HepG2 (cell line): ENCODE measurements around the gene DPEP2NB. TPM values are rescaled to one million over a fixed set of nuclear protein-coding genes. Genes with fewer than 3 reads are reported as not detected.

Experiments
- KDM2A ChIP-seq: sonication (generic); formaldehyde crosslinking; IDR thresholded peaks from 2 replicates; pipeline ENCODE4 v1.4.0; 2020; ENCODE audit warnings: low read depth, missing genetic modification reagents, borderline replicate concordance
- MTA1 ChIP-seq: sonication (generic); formaldehyde crosslinking; IDR thresholded peaks from 2 replicates; pipeline ENCODE4 v1.4.0; 2020; ENCODE audit warnings: missing genetic modification reagents, mild to moderate bottlenecking, borderline replicate concordance
- NR2F6 ChIP-seq, 2 experiments: IDR thresholded peaks; 2 replicates each; pipeline ENCODE4 v1.6.1; 2016; ENCODE audit warnings: antibody characterized with exemption in 1 of 2, mild to moderate bottlenecking in 1 of 2
- RBFOX2 ChIP-seq: fragments of 200-400 bp; formaldehyde crosslinking; IDR thresholded peaks from 2 replicates; pipeline ENCODE4 v1.6.1; 2017; ENCODE audit warnings: low read depth, mild to moderate bottlenecking, low read length
- STAT5B ChIP-seq: sonication (generic); formaldehyde crosslinking; IDR thresholded peaks from 2 replicates; pipeline ENCODE4 v1.4.0; 2020; ENCODE audit warnings: missing genetic modification reagents
- TBX3 ChIP-seq: fragments of 450-650 bp; IDR thresholded peaks from 2 replicates; pipeline ENCODE4 v1.6.1; 2017; ENCODE audit warnings: antibody characterized with exemption, mild to moderate bottlenecking, inconsistent platforms, borderline replicate concordance
- ZFP36L1 ChIP-seq: sonication (generic); formaldehyde crosslinking; IDR thresholded peaks from 2 replicates; pipeline ENCODE4 v1.8.0; 2022; ENCODE audit warnings: mild to moderate bottlenecking, missing genetic modification reagents, moderate library complexity
- ZFP41 ChIP-seq: sonication (generic); formaldehyde crosslinking; IDR thresholded peaks from 2 replicates; pipeline ENCODE4 v1.4.0; 2020; ENCODE audit warnings: mild to moderate bottlenecking, missing genetic modification reagents, borderline replicate concordance
- ZNF12 ChIP-seq: sonication (generic); formaldehyde crosslinking; IDR thresholded peaks from 2 replicates; pipeline ENCODE4 v1.5.0; 2020; ENCODE audit warnings: missing genetic modification reagents
- ZNF17 ChIP-seq: sonication (generic); formaldehyde crosslinking; IDR thresholded peaks from 2 replicates; pipeline ENCODE4 v1.5.0; 2020; ENCODE audit warnings: mild to moderate bottlenecking, missing genetic modification reagents
- ZNF235 ChIP-seq: sonication (generic); formaldehyde crosslinking; IDR thresholded peaks from 2 replicates; pipeline ENCODE4 v1.8.1; 2023; ENCODE audit warnings: mild to moderate bottlenecking, missing genetic modification reagents, borderline replicate concordance
- ZNF263 ChIP-seq: sonication (generic); formaldehyde crosslinking; IDR thresholded peaks from 2 replicates; pipeline ENCODE4 v1.4.0; 2020; ENCODE audit warnings: missing genetic modification reagents
- ZNF274 ChIP-seq: sonication (generic); formaldehyde crosslinking; IDR thresholded peaks from 2 replicates; pipeline ENCODE4 v1.5.1; 2020; ENCODE audit warnings: mild to moderate bottlenecking, missing genetic modification reagents
- ZNF678 ChIP-seq: sonication (generic); formaldehyde crosslinking; IDR thresholded peaks from 2 replicates; pipeline ENCODE4 v1.4.0; 2020; ENCODE audit warnings: mild to moderate bottlenecking, missing genetic modification reagents
- ZNF713 ChIP-seq: sonication (generic); formaldehyde crosslinking; IDR thresholded peaks from 2 replicates; pipeline ENCODE4 v1.4.0; 2020; ENCODE audit warnings: mild to moderate bottlenecking, missing genetic modification reagents
- polyA plus RNA-seq, 8 experiments: library from polyadenylated mRNA; depleted of rRNA in 3 of 8; stranded (reverse) in 7 of 8; unstranded in 1 of 8; fragments of >200 nt; fragmentation: Illumina TruSeq in 4 of 8; extraction: Trizol in 4 of 8; gene quantifications; 2 replicates each; pipeline versions ENCODE4 v1.2.1 to v1.2.3, GENCODE V29; 2011 to 2016; ENCODE audit warnings: low read depth in 4 of 8, missing spikeins in 1 of 8, mixed read lengths in 1 of 8; ENCODE audit not compliant: insufficient read depth in 1 of 8
- total RNA-seq, 5 experiments: library from RNA; depleted of rRNA; stranded (reverse); fragments of >200 nt; fragmentation: Illumina TruSeq; extraction: Trizol; gene quantifications; 2 replicates each; pipeline ENCODE4 v1.2.3, GENCODE V29; 2016; ENCODE audit warnings: low read depth in 1 of 5
- TF ChIP-seq, protein P1 (sequence below): sonication (generic); formaldehyde crosslinking; IDR thresholded peaks from 2 replicates; pipeline ENCODE4 v1.5.0; 2020; ENCODE audit warnings: missing genetic modification reagents
- TF ChIP-seq, protein P2 (sequence below): sonication (generic); formaldehyde crosslinking; IDR thresholded peaks from 2 replicates; pipeline ENCODE4 v1.4.0; 2020; ENCODE audit warnings: missing genetic modification reagents
- TF ChIP-seq, protein P3 (sequence below): sonication (generic); formaldehyde crosslinking; conservative IDR thresholded peaks from 2 replicates; pipeline ENCODE4 v1.4.0; 2020; ENCODE audit warnings: missing genetic modification reagents
- TF ChIP-seq, protein P4 (sequence below): sonication (generic); formaldehyde crosslinking; conservative IDR thresholded peaks from 2 replicates; pipeline ENCODE4 v1.8.0; 2022; ENCODE audit warnings: low read depth, missing genetic modification reagents
- TF ChIP-seq, protein P5 (sequence below): sonication (generic); formaldehyde crosslinking; IDR thresholded peaks from 2 replicates; pipeline ENCODE4 v1.4.0; 2020; ENCODE audit warnings: missing genetic modification reagents, low read depth, mild to moderate bottlenecking, borderline replicate concordance
- TF ChIP-seq, protein P6 (sequence below): sonication (generic); formaldehyde crosslinking; IDR thresholded peaks from 2 replicates; pipeline ENCODE4 v1.4.0; 2020; ENCODE audit warnings: mild to moderate bottlenecking, missing genetic modification reagents
- TF ChIP-seq, protein P7 (sequence below): sonication (generic); formaldehyde crosslinking; IDR thresholded peaks from 2 replicates; pipeline ENCODE4 v1.5.1; 2020; ENCODE audit warnings: missing genetic modification reagents, mild to moderate bottlenecking, borderline replicate concordance

The DPEP2NB gene
- total and polyA plus RNA-seq, 2 of the 13 experiments (the other 11 are each of a cell fraction or from before 2014, with no cell fraction given) = not detected

DNA sequence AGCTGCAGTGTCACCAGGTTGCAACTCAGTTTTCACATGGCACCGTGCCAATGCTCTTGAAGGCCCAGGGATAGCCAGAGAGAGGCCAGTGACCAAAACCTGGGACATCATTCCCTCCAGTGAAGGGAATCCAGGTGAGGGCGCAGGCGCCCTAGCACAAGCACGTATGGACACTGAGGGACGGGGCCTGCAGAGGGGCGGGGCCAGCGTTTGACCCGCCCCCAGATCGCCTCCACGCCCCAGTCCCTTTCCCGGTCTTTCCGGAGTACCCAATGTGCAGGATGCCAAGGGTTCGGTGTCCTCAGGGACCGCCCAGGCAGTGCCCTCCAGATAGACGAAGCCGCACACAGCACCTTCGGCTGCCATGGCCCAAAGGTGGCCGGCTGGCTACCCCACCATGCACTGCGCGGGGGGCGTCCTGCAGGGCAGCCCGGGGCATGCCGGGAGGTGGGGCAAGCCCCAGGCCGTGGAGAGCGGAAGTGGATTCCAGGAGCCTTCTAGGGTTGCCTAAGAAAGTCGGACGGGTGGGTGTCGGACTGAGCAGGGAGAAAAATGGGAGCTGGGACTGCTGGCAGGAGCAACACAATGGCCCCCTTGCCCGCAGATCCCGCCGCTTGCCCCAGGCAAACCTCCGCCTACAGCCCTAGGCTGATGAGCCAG lies 51.9 kb downstream of the DPEP2NB start (continued):
- TF ChIP-seq ZNF263 (CRISPR knock-in tag) (peak; percentile 14; the same call in 1 of the 2 replicates), ZNF678 (CRISPR knock-in tag) (0 out of 2 replicates have a peak, but pooled peaks have one; percentile 42), TBX3 (no peak), ZNF235 (CRISPR knock-in tag) (no peak), ZNF713 (CRISPR knock-in tag) (no peak), MTA1 (CRISPR knock-in tag) (0 out of 2 replicates have a peak, but pooled peaks have one; percentile 9), ZFP36L1 (CRISPR knock-in tag) (no peak), ZFP41 (CRISPR knock-in tag) (0 out of 2 replicates have a peak, but pooled peaks have one; percentile 44), NR2F6 (IDR thresholded peaks at IDR 0.05) (no peak), NR2F6 (CRISPR knock-in tag; IDR thresholded peaks at IDR 0.05) (no peak), STAT5B (CRISPR knock-in tag) (no peak), ZNF274 (CRISPR knock-in tag) (peak; percentile 66; the same call in 1 of the 2 replicates), KDM2A (CRISPR knock-in tag) (0 out of 2 replicates have a peak, but pooled peaks have one; percentile 12), RBFOX2 (peak; percentile 79), ZNF12 (CRISPR knock-in tag) (no peak), ZNF17 (CRISPR knock-in tag) (no peak)
- TF ChIP-seq, protein P1, sequence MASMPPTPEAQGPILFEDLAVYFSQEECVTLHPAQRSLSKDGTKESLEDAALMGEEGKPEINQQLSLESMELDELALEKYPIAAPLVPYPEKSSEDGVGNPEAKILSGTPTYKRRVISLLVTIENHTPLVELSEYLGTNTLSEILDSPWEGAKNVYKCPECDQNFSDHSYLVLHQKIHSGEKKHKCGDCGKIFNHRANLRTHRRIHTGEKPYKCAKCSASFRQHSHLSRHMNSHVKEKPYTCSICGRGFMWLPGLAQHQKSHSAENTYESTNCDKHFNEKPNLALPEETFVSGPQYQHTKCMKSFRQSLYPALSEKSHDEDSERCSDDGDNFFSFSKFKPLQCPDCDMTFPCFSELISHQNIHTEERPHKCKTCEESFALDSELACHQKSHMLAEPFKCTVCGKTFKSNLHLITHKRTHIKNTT (CRISPR knock-in tag) = no peak
- TF ChIP-seq, protein P2, sequence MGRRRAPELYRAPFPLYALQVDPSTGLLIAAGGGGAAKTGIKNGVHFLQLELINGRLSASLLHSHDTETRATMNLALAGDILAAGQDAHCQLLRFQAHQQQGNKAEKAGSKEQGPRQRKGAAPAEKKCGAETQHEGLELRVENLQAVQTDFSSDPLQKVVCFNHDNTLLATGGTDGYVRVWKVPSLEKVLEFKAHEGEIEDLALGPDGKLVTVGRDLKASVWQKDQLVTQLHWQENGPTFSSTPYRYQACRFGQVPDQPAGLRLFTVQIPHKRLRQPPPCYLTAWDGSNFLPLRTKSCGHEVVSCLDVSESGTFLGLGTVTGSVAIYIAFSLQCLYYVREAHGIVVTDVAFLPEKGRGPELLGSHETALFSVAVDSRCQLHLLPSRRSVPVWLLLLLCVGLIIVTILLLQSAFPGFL (CRISPR knock-in tag) = no peak
- TF ChIP-seq, protein P3, sequence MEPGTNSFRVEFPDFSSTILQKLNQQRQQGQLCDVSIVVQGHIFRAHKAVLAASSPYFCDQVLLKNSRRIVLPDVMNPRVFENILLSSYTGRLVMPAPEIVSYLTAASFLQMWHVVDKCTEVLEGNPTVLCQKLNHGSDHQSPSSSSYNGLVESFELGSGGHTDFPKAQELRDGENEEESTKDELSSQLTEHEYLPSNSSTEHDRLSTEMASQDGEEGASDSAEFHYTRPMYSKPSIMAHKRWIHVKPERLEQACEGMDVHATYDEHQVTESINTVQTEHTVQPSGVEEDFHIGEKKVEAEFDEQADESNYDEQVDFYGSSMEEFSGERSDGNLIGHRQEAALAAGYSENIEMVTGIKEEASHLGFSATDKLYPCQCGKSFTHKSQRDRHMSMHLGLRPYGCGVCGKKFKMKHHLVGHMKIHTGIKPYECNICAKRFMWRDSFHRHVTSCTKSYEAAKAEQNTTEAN (CRISPR knock-in tag) = no peak
- TF ChIP-seq, protein P4, sequence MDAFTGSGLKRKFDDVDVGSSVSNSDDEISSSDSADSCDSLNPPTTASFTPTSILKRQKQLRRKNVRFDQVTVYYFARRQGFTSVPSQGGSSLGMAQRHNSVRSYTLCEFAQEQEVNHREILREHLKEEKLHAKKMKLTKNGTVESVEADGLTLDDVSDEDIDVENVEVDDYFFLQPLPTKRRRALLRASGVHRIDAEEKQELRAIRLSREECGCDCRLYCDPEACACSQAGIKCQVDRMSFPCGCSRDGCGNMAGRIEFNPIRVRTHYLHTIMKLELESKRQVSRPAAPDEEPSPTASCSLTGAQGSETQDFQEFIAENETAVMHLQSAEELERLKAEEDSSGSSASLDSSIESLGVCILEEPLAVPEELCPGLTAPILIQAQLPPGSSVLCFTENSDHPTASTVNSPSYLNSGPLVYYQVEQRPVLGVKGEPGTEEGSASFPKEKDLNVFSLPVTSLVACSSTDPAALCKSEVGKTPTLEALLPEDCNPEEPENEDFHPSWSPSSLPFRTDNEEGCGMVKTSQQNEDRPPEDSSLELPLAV = no peak
- TF ChIP-seq, protein P5, sequence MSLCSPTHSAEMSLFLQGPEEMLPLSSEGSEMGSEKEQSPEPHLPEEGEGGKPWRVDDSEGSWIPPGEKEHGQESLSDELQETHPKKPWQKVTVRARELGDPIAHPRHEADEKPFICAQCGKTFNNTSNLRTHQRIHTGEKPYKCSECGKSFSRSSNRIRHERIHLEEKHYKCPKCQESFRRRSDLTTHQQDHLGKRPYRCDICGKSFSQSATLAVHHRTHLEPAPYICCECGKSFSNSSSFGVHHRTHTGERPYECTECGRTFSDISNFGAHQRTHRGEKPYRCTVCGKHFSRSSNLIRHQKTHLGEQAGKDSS (CRISPR knock-in tag) = peak; percentile 8; the same call in 1 of the 2 replicates
- TF ChIP-seq, protein P6, sequence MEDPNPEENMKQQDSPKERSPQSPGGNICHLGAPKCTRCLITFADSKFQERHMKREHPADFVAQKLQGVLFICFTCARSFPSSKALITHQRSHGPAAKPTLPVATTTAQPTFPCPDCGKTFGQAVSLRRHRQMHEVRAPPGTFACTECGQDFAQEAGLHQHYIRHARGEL (CRISPR knock-in tag) = no peak
- TF ChIP-seq, protein P7, sequence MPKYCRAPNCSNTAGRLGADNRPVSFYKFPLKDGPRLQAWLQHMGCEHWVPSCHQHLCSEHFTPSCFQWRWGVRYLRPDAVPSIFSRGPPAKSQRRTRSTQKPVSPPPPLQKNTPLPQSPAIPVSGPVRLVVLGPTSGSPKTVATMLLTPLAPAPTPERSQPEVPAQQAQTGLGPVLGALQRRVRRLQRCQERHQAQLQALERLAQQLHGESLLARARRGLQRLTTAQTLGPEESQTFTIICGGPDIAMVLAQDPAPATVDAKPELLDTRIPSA (CRISPR knock-in tag) = no peak
